Nephron (organoid): Measurements from ENCODE around the gene PLXNA4.

Source experiments
- H3K27ac Mint-ChIP-seq, 3 experiments: 2 replicates each; pipeline ENCODE4 v1.8.0; 2020; ENCODE audit warnings: mixed read lengths in 3 of 3, mild to moderate bottlenecking in 2 of 3, moderate library complexity in 1 of 3
- H3K27me3 Mint-ChIP-seq: 2 replicates; pipeline ENCODE4 v1.8.0; 2021; ENCODE audit warnings: low read depth, mild to moderate bottlenecking, moderate library complexity, mixed read lengths
- H3K36me3 Mint-ChIP-seq: 2 replicates; pipeline ENCODE4 v1.8.0; 2020; ENCODE audit warnings: low read depth, mixed read lengths
- H3K4me1 Mint-ChIP-seq: 2 replicates; pipeline ENCODE4 v1.8.0; 2020; ENCODE audit warnings: mixed read lengths
- H3K4me3 Mint-ChIP-seq, 3 experiments: 2 replicates each; pipeline ENCODE4 v1.8.0; 2020; ENCODE audit warnings: mild to moderate bottlenecking in 3 of 3, mixed read lengths in 3 of 3, moderate library complexity in 2 of 3
- H3K9me3 Mint-ChIP-seq: 2 replicates; pipeline ENCODE4 v1.8.0; 2020; ENCODE audit warnings: mixed read lengths
- CTCF ChIP-seq, 3 experiments: fragments of 200-600 bp; sonication (generic); IDR thresholded peaks; one replicate each; pipeline ENCODE4 v1.5.0; 2021; ENCODE audit warnings: antibody characterized with exemption in 3 of 3; ENCODE audit not compliant: unreplicated experiment in 3 of 3

PLXNA4 gene

GRCh38 chr7:132464740-132465139 lies 111.5 kb downstream of the PLXNA4 start:
- TF ChIP-seq CTCF (IDR thresholded peaks at IDR 0.05; ENCODE audit: unreplicated experiment in 3 of 3) = no peak
- Mint-ChIP-seq H3K4me3 (no peak overlapping the region), H3K27ac (no peak overlapping the region), H3K4me1 (peaks cover 22% of the 10 kb centered on the region), H3K36me3 (no peaks in the 10 kb centered on the region), H3K27me3 (peaks cover 14% of the 10 kb centered on the region), H3K9me3 (no peaks in the 10 kb centered on the region)

- no peak for TF ChIP-seq CTCF (IDR thresholded peaks at IDR 0.05; ENCODE audit: unreplicated experiment in 3 of 3)
- peak overlapping the region in 1 of 3 experiments; percentile 1 for H3K27ac Mint-ChIP-seq
- H3K4me3 Mint-ChIP-seq = no peak overlapping the region
- peaks cover 14% of the 10 kb centered on the region for H3K27me3 Mint-ChIP-seq
- no peaks in the 10 kb centered on the region for H3K9me3 Mint-ChIP-seq
- no peaks in the 10 kb centered on the region for H3K36me3 Mint-ChIP-seq
- peaks cover 22% of the 10 kb centered on the region for H3K4me1 Mint-ChIP-seq
Measured at GRCh38 chr7:132463922-132464321, 112.3 kb downstream of the PLXNA4 start.

GRCh38 chr7:132462478-132462877 lies 113.8 kb downstream of the PLXNA4 start:
- H3K4me1 Mint-ChIP-seq = peaks cover 16% of the 10 kb centered on the region
- no peak overlapping the region for H3K27ac Mint-ChIP-seq
- H3K27me3 Mint-ChIP-seq = peaks cover 20% of the 10 kb centered on the region
- TF ChIP-seq CTCF (IDR thresholded peaks at IDR 0.05; ENCODE audit: unreplicated experiment in 3 of 3) = no peak
- no peaks in the 10 kb centered on the region for H3K9me3 Mint-ChIP-seq
- H3K4me3 Mint-ChIP-seq = no peak overlapping the region
- H3K36me3 Mint-ChIP-seq = no peaks in the 10 kb centered on the region

GRCh38 chr7:132461032-132461592 lies 115.2 kb downstream of the PLXNA4 start:
- Mint-ChIP-seq H3K27me3 (peaks cover 12% of the 10 kb centered on the region), H3K4me3 (no peak overlapping the region), H3K4me1 (peaks cover 10% of the 10 kb centered on the region), H3K27ac (peak overlapping the region in 1 of 3 experiments; percentile 30), H3K36me3 (no peaks in the 10 kb centered on the region), H3K9me3 (no peaks in the 10 kb centered on the region)
- no peak for TF ChIP-seq CTCF (IDR thresholded peaks at IDR 0.05; ENCODE audit: unreplicated experiment in 3 of 3)

- Mint-ChIP-seq H3K27me3 (peaks cover 15% of the 10 kb centered on the region), H3K36me3 (no peaks in the 10 kb centered on the region), H3K4me1 (peaks cover 4% of the 10 kb centered on the region), H3K4me3 (no peak overlapping the region), H3K27ac (no peak overlapping the region), H3K9me3 (no peaks in the 10 kb centered on the region)
- no peak for TF ChIP-seq CTCF (IDR thresholded peaks at IDR 0.05; ENCODE audit: unreplicated experiment in 3 of 3)
Measured at GRCh38 chr7:132458729-132459128, 117.5 kb downstream of the PLXNA4 start.

- H3K4me1 Mint-ChIP-seq = peaks cover 4% of the 10 kb centered on the region
- no peaks in the 10 kb centered on the region for H3K36me3 Mint-ChIP-seq
- H3K27ac Mint-ChIP-seq = no peak overlapping the region
Measured at GRCh38 chr7:132457658-132458057, 118.6 kb downstream of the PLXNA4 start.

More at GRCh38 chr7:132457658-132458057, 118.6 kb downstream of the PLXNA4 start:
- TF ChIP-seq CTCF (IDR thresholded peaks at IDR 0.05; ENCODE audit: unreplicated experiment in 3 of 3) = no peak
- Mint-ChIP-seq H3K9me3 (no peaks in the 10 kb centered on the region), H3K27me3 (peaks cover 16% of the 10 kb centered on the region), H3K4me3 (no peak overlapping the region)
